H9 (cell line): ENCODE measurements around the gene GRB10. TPM values are rescaled to one million over a fixed set of nuclear protein-coding genes. Genes with fewer than 3 reads are reported as not detected.

Experiments used
- DNase-seq: peaks from one replicate; pipeline ENCODE4 v3.0.0-alpha.2; 2017
- H2AFZ ChIP-seq: one replicate; pipeline ENCODE4 v1.6.1; 2013; ENCODE audit warnings: mild to moderate bottlenecking, low read length, control low read depth, moderate library complexity
- H2AK5ac ChIP-seq: 2 replicates; pipeline ENCODE4 v1.6.1; 2013; ENCODE audit warnings: low read length, control low read depth, mixed read lengths; ENCODE audit not compliant: insufficient read length
- H2BK120ac ChIP-seq: one replicate; pipeline ENCODE4 v1.6.1; 2013; ENCODE audit warnings: low read depth, mild to moderate bottlenecking, low read length, control low read depth, inconsistent platforms; ENCODE audit not compliant: poor library complexity, severe bottlenecking
- H2BK12ac ChIP-seq: 2 replicates; pipeline ENCODE4 v1.6.1; 2013; ENCODE audit warnings: low read length, control low read depth, mixed read lengths, low read depth; ENCODE audit not compliant: insufficient read length
- H2BK15ac ChIP-seq: 2 replicates; pipeline ENCODE4 v1.6.1; 2013; ENCODE audit warnings: low read depth, low read length, control low read depth
- H2BK20ac ChIP-seq: one replicate; pipeline ENCODE4 v1.6.1; 2013; ENCODE audit warnings: low read depth, mild to moderate bottlenecking, low read length, control low read depth, inconsistent platforms; ENCODE audit not compliant: poor library complexity, severe bottlenecking
- H2BK5ac ChIP-seq: 2 replicates; pipeline ENCODE4 v1.6.1; 2013; ENCODE audit warnings: low read length, control low read depth, mixed read lengths; ENCODE audit not compliant: insufficient read length
- H3K14ac ChIP-seq: 2 replicates; pipeline ENCODE4 v1.6.1; 2013; ENCODE audit warnings: low read length, control low read depth; ENCODE audit not compliant: insufficient read depth
- H3K18ac ChIP-seq: 2 replicates; pipeline ENCODE4 v1.6.1; 2013; ENCODE audit warnings: low read depth, mild to moderate bottlenecking, mixed read lengths, low read length, control low read depth; ENCODE audit not compliant: insufficient read length
- H3K23ac ChIP-seq: 2 replicates; pipeline ENCODE4 v1.6.1; 2013; ENCODE audit warnings: low read length, control low read depth, mixed read lengths, low read depth; ENCODE audit not compliant: insufficient read length
- H3K23me2 ChIP-seq: 2 replicates; pipeline ENCODE4 v1.6.1; 2013; ENCODE audit warnings: low read depth, mild to moderate bottlenecking, mixed read lengths, low read length, control low read depth; ENCODE audit not compliant: insufficient read length, poor library complexity, severe bottlenecking
- H3K27ac ChIP-seq: 2 replicates; pipeline ENCODE4 v1.5.1; 2013; ENCODE audit warnings: low read length, control low read depth, mixed read lengths, low read depth; ENCODE audit not compliant: insufficient read length
- H3K27me3 ChIP-seq: 2 replicates; pipeline ENCODE4 v1.6.1; 2013; ENCODE audit warnings: low read length, control low read depth, inconsistent platforms; ENCODE audit not compliant: insufficient read depth
- H3K4ac ChIP-seq: 2 replicates; pipeline ENCODE4 v1.6.1; 2013; ENCODE audit warnings: low read depth, mild to moderate bottlenecking, control low read depth, inconsistent platforms, low read length, moderate library complexity
- H3K4me1 ChIP-seq: 2 replicates; pipeline ENCODE4 v1.6.1; 2013; ENCODE audit warnings: low read length, control low read depth, inconsistent platforms; ENCODE audit not compliant: insufficient read depth
- H3K4me2 ChIP-seq: 2 replicates; pipeline ENCODE4 v1.6.1; 2013; ENCODE audit warnings: low read length, control low read depth, mixed read lengths; ENCODE audit not compliant: insufficient read length, insufficient read depth
- H3K56ac ChIP-seq: 2 replicates; pipeline ENCODE4 v1.6.1; 2013; ENCODE audit warnings: low read depth, mild to moderate bottlenecking, mixed read lengths, low read length, control low read depth; ENCODE audit not compliant: insufficient read length
- H3K79me1 ChIP-seq: 2 replicates; pipeline ENCODE4 v1.6.1; 2013; ENCODE audit warnings: low read depth, mild to moderate bottlenecking, moderate library complexity, low read length, control low read depth, inconsistent platforms; ENCODE audit not compliant: insufficient read depth, poor library complexity, severe bottlenecking
- H3K79me2 ChIP-seq: 2 replicates; pipeline ENCODE4 v1.6.1; 2013; ENCODE audit warnings: low read length, control low read depth, inconsistent platforms; ENCODE audit not compliant: insufficient read depth
- H3K9ac ChIP-seq: 2 replicates; pipeline ENCODE4 v1.6.1; 2013; ENCODE audit warnings: low read length, control low read depth, mixed read lengths; ENCODE audit not compliant: insufficient read length; ENCODE audit errors: extremely low read depth
- H3K9me3 ChIP-seq: one replicate; pipeline ENCODE4 v1.6.1; 2013; ENCODE audit warnings: low read depth, low read length, inconsistent platforms; ENCODE audit not compliant: control insufficient read depth
- H3T11ph ChIP-seq: one replicate; pipeline ENCODE4 v1.6.1; 2013; ENCODE audit warnings: mild to moderate bottlenecking, low read length, control low read depth, inconsistent platforms
- H4K20me1 ChIP-seq: one replicate; pipeline ENCODE4 v1.6.1; 2013; ENCODE audit not compliant: control insufficient read depth, insufficient read length, insufficient read depth
- H4K5ac ChIP-seq: 2 replicates; pipeline ENCODE4 v1.6.1; 2013; ENCODE audit warnings: low read depth, mild to moderate bottlenecking, mixed read lengths, low read length, control low read depth; ENCODE audit not compliant: insufficient read length
- H4K8ac ChIP-seq: replicated peaks from 2 replicates; pipeline ENCODE4 v1.6.1; 2013; ENCODE audit warnings: low read length, control low read depth, mixed read lengths, low read depth; ENCODE audit not compliant: insufficient read length
- H4K91ac ChIP-seq: 2 replicates; pipeline ENCODE4 v1.6.1; 2013; ENCODE audit warnings: low read depth, mild to moderate bottlenecking, moderate library complexity, mixed read lengths, low read length, control low read depth; ENCODE audit not compliant: insufficient read length
- H3K27ac Mint-ChIP-seq, 3 experiments: 2 replicates in 2 of 3; 3 replicates in 1 of 3; pipeline ENCODE4 v1.8.0; 2020 to 2021; ENCODE audit warnings: mixed read lengths in 3 of 3, mild to moderate bottlenecking in 1 of 3, moderate library complexity in 1 of 3
- H3K27me3 Mint-ChIP-seq: 2 replicates; pipeline ENCODE4 v1.8.0; 2021; ENCODE audit warnings: low read depth, mild to moderate bottlenecking, moderate library complexity, mixed read lengths
- H3K36me3 Mint-ChIP-seq, 3 experiments: 2 replicates in 2 of 3; 3 replicates in 1 of 3; pipeline ENCODE4 v1.8.0; 2020 to 2021; ENCODE audit warnings: low read depth in 3 of 3, mixed read lengths in 3 of 3; ENCODE audit not compliant: insufficient read depth in 1 of 3
- H3K4me1 Mint-ChIP-seq, 2 experiments: 2 replicates each; pipeline ENCODE4 v1.8.0; 2020; ENCODE audit warnings: mixed read lengths in 2 of 2
- H3K4me3 Mint-ChIP-seq, 2 experiments: 2 replicates in 1 of 2; 3 replicates in 1 of 2; pipeline ENCODE4 v1.8.0; 2020 to 2021; ENCODE audit warnings: mild to moderate bottlenecking in 2 of 2, mixed read lengths in 2 of 2, moderate library complexity in 1 of 2
- H3K9me3 Mint-ChIP-seq, 2 experiments: 2 replicates in 1 of 2; 3 replicates in 1 of 2; pipeline ENCODE4 v1.8.0; 2020; ENCODE audit warnings: mild to moderate bottlenecking in 2 of 2, mixed read lengths in 2 of 2, moderate library complexity in 1 of 2
- WGBS: extraction: QIAGEN DNeasy Blood & Tissue Kit; methylation state at CpG from one replicate; pipeline ENCODE4 v1.1.7; 2013; ENCODE audit warnings: missing lambda C conversion rate, low lambda C conversion rate, mixed read lengths; ENCODE audit not compliant: insufficient read length; ENCODE audit errors: extremely low coverage; 5-methylcytosine and 5-hydroxymethylcytosine counted together
- total RNA-seq: library from RNA; stranded (reverse); gene quantifications from 2 replicates; pipeline ENCODE4 v1.2.1, GENCODE V29; 2021
- TF ChIP-seq, protein P1 (sequence below): fragments of 200-600 bp; sonication (generic); conservative IDR thresholded peaks from 3 replicates; pipeline ENCODE4 v1.8.0; 2021; ENCODE audit warnings: antibody characterized with exemption, mild to moderate bottlenecking

GRB10 gene
- total RNA-seq, 1 experiment from 2014 or later, result 108 TPM

DNA sequence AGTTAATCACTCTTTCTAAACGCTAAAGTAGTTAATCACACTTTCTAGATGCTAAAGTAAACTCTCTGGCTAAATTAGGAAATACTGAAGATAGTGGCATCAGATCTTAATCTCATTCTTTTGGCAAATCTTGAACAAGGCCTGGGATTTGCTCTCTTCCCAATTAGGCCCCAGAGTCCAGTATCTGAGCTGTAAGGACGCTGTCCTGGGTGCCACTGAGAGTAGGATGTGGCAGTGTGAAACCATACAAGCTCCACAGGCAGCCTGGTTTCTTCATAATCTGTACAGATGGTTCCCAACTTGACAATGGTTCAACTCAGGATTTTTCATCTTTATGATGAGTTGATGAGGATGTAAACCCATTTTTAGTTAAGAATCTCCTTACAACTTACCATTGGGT is 36.9 kb downstream of the GRB10 start:
- no peak overlapping the region for H3K56ac ChIP-seq
- H4K8ac ChIP-seq, result no peak overlapping the region
- no peak overlapping the region for H3K27ac ChIP-seq
- no peak overlapping the region for H3K9ac ChIP-seq
- no peak overlapping the region for H3K27ac Mint-ChIP-seq
- H2BK15ac ChIP-seq, result no peak overlapping the region
- no peaks in the 10 kb centered on the region for H3K27me3 ChIP-seq
- H3K27me3 Mint-ChIP-seq, result no peaks in the 10 kb centered on the region
- H2AK5ac ChIP-seq, result no peak overlapping the region
- H3T11ph ChIP-seq, result no peak overlapping the region
- no peak for DNase-seq
- no peak overlapping the region for H2BK12ac ChIP-seq
- H2BK5ac ChIP-seq, result no peak overlapping the region
- peaks cover 7% of the 10 kb centered on the region; the same call in 1 of the 2 replicates for H3K79me2 ChIP-seq
- H2BK120ac ChIP-seq, result no peak overlapping the region
- H3K4me3 Mint-ChIP-seq, result no peak overlapping the region
- H4K91ac ChIP-seq, result no peak overlapping the region
- H3K79me1 ChIP-seq, result no peaks in the 10 kb centered on the region
- H3K23me2 ChIP-seq, result no peaks in the 10 kb centered on the region
- no CpG with 5 or more reads among the region's 2 CpGs for WGBS
- TF ChIP-seq, protein P1, sequence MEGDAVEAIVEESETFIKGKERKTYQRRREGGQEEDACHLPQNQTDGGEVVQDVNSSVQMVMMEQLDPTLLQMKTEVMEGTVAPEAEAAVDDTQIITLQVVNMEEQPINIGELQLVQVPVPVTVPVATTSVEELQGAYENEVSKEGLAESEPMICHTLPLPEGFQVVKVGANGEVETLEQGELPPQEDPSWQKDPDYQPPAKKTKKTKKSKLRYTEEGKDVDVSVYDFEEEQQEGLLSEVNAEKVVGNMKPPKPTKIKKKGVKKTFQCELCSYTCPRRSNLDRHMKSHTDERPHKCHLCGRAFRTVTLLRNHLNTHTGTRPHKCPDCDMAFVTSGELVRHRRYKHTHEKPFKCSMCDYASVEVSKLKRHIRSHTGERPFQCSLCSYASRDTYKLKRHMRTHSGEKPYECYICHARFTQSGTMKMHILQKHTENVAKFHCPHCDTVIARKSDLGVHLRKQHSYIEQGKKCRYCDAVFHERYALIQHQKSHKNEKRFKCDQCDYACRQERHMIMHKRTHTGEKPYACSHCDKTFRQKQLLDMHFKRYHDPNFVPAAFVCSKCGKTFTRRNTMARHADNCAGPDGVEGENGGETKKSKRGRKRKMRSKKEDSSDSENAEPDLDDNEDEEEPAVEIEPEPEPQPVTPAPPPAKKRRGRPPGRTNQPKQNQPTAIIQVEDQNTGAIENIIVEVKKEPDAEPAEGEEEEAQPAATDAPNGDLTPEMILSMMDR, result no peak
- H4K20me1 ChIP-seq, result no peaks in the 10 kb centered on the region
- no peak overlapping the region for H3K14ac ChIP-seq
- peaks cover 4 to 36% (median 24%) of the 10 kb centered on the region in 3 experiments; a peak in 6 of 7 replicates for H3K36me3 Mint-ChIP-seq
- H3K9me3 ChIP-seq, result no peaks in the 10 kb centered on the region
- H3K4me1 Mint-ChIP-seq, result peaks cover 32 to 43% of the 10 kb centered on the region in 2 experiments
- H3K4ac ChIP-seq, result no peak overlapping the region
- no peak overlapping the region for H4K5ac ChIP-seq
- no peak overlapping the region for H2BK20ac ChIP-seq
- H2AFZ ChIP-seq, result no peak overlapping the region
- no peaks in the 10 kb centered on the region for H3K9me3 Mint-ChIP-seq
- no peak overlapping the region for H3K23ac ChIP-seq
- H3K4me1 ChIP-seq, result peaks cover 2% of the 10 kb centered on the region
- H3K18ac ChIP-seq, result no peak overlapping the region
- H3K4me2 ChIP-seq, result no peak overlapping the region
